ENCODE measurements around the gene ZBTB1. TPM values are rescaled to one million over a fixed set of nuclear protein-coding genes. Genes with fewer than 3 reads are reported as not detected.

The ZBTB1 gene
- total and polyA plus RNA-seq, 10 donors = 25.4 to 84.2 (median 57.5) TPM

DNA sequence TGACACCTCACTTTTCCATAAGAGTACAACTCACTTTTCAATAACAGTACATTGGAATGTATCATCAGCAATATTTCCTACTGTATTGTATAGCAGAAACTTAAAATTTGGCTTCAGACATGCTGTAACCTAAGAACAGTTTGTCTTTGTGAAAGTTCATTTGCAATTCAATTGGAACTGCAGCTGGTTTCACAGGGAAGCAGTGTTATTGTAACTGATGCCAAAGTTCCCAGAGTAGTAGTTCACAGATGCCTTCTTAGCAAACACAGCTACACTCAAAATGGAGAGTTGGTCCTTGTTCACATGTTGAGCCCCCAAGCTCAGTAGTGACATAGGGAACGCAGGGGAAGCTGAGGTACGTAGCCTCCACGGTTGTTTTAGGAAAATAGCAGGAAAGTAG lies 68.5 kb downstream of the ZBTB1 start:
- Histone ChIP-seq H3K4me3 (no peak overlapping the region), H3K4me1 (no peaks in the 10 kb centered on the region), H3K27me3 (replicated peaks in 1 of 7) (no peaks in the 10 kb centered on the region), H3K9me3 (no peaks in the 10 kb centered on the region), H3K36me3 (no peaks in the 10 kb centered on the region), H3K27ac (no peak overlapping the region)
- 87 to 97% (median 95%) methylated on average over 3 of the region's 3 CpGs for WGBS, 5 donors
- intact Hi-C loops (cut with DNase I; ENCODE audit: low total_unique reads) = no loop called here
- TF ChIP-seq POLR2AphosphoS5 (IDR thresholded peaks at IDR 0.05) = no peak
- TF ChIP-seq, protein P1, sequence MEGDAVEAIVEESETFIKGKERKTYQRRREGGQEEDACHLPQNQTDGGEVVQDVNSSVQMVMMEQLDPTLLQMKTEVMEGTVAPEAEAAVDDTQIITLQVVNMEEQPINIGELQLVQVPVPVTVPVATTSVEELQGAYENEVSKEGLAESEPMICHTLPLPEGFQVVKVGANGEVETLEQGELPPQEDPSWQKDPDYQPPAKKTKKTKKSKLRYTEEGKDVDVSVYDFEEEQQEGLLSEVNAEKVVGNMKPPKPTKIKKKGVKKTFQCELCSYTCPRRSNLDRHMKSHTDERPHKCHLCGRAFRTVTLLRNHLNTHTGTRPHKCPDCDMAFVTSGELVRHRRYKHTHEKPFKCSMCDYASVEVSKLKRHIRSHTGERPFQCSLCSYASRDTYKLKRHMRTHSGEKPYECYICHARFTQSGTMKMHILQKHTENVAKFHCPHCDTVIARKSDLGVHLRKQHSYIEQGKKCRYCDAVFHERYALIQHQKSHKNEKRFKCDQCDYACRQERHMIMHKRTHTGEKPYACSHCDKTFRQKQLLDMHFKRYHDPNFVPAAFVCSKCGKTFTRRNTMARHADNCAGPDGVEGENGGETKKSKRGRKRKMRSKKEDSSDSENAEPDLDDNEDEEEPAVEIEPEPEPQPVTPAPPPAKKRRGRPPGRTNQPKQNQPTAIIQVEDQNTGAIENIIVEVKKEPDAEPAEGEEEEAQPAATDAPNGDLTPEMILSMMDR (IDR thresholded peaks at IDR 0.05 in 8 of 11, conservative IDR thresholded peaks at IDR 0.05 in 3 of 11) = no peak
- no peak for TF ChIP-seq POLR2A (IDR thresholded peaks at IDR 0.05)
- DNase-seq = no peak

Small RNAs within 50 kb of the gene (small RNA-seq; reads per million reads assigned to genes)
- 0 reads per million in 4 donors for gene AL049869.4

Other genes starting within 250 kb of the ZBTB1 start
- gene ESR2, start 210.4 kb upstream of the ZBTB1 start, total RNA-seq = 1 to 10 TPM; 3.1 to 9.0 (median 5.4) TPM
- 1 to 10 TPM in 2 of 3 donors, under 1 TPM in 1; 0.93 to 1.4 (median 1.3) TPM for gene ESR2, start 210.4 kb upstream of the ZBTB1 start, polyA plus RNA-seq
- 10 to 100 TPM; 25.7 to 65.9 (median 45.3) TPM for gene MTHFD1, start 116.4 kb upstream of the ZBTB1 start, total RNA-seq
- gene MTHFD1, start 116.4 kb upstream of the ZBTB1 start, polyA plus RNA-seq = 10 to 100 TPM; 17.6 to 25.8 (median 23.4) TPM
- 1 to 10 TPM in 5 of 7 donors, under 1 TPM in 2; 0.76 to 3.7 (median 1.8) TPM for gene AKAP5, start 39.3 kb upstream of the ZBTB1 start, total RNA-seq
- gene AKAP5, start 39.3 kb upstream of the ZBTB1 start, polyA plus RNA-seq = under 1 TPM; 0.39 to 0.58 (median 0.56) TPM
- 10 to 100 TPM; 14.7 to 27.5 (median 21.3) TPM for gene ZBTB25, start 932 bp upstream of the ZBTB1 start, total RNA-seq
- gene ZBTB25, start 932 bp upstream of the ZBTB1 start, polyA plus RNA-seq = 1 to 10 TPM; 5.0 to 5.7 (median 5.5) TPM
- 10 to 100 TPM; 15.2 to 53.8 (median 31.4) TPM for gene HSPA2, start 36.0 kb downstream of the ZBTB1 start, total RNA-seq
- gene HSPA2, start 36.0 kb downstream of the ZBTB1 start, polyA plus RNA-seq = 10 to 100 TPM in 1 of 3 donors, 1 to 10 TPM in 2; 3.9 to 10.8 (median 6.0) TPM
- gene PPP1R36, start 45.2 kb downstream of the ZBTB1 start, total RNA-seq = 1 to 10 TPM in 2 of 7 donors, under 1 TPM in 3, not detected in 2; 0.30 to 1.1 (median 0.72) TPM
- gene PPP1R36, start 45.2 kb downstream of the ZBTB1 start, polyA plus RNA-seq = under 1 TPM; 0.26 to 0.48 (median 0.36) TPM
- 10 to 100 TPM; 31.5 to 77.7 (median 56.2) TPM for gene PLEKHG3, start 199.7 kb downstream of the ZBTB1 start, total RNA-seq
- gene PLEKHG3, start 199.7 kb downstream of the ZBTB1 start, polyA plus RNA-seq = 10 to 100 TPM in 2 of 3 donors, 1 to 10 TPM in 1; 4.5 to 17.1 (median 12.3) TPM